Activated naive CD8-positive, alpha-beta T cell (primary cell): ENCODE data around the gene DNAJA3.
A peak's percentile ranks its signal among the peaks of the same experiment; 100 is the strongest.

Source experiments
- H3K27ac Mint-ChIP-seq: one replicate; pipeline ENCODE4 v1.8.0; 2021; ENCODE audit warnings: mixed read lengths
- H3K27me3 Mint-ChIP-seq: one replicate; pipeline ENCODE4 v1.8.0; 2021; ENCODE audit warnings: mixed read lengths
- H3K36me3 Mint-ChIP-seq: one replicate; pipeline ENCODE4 v1.8.0; 2021; ENCODE audit warnings: mixed read lengths
- H3K4me1 Mint-ChIP-seq: one replicate; pipeline ENCODE4 v1.8.0; 2021; ENCODE audit warnings: low read depth, mixed read lengths
- H3K4me3 Mint-ChIP-seq: one replicate; pipeline ENCODE4 v1.8.0; 2021; ENCODE audit warnings: mild to moderate bottlenecking, mixed read lengths
- H3K9me3 Mint-ChIP-seq: one replicate; pipeline ENCODE4 v1.8.0; 2021; ENCODE audit warnings: low read depth, mixed read lengths

The DNAJA3 gene

DNA sequence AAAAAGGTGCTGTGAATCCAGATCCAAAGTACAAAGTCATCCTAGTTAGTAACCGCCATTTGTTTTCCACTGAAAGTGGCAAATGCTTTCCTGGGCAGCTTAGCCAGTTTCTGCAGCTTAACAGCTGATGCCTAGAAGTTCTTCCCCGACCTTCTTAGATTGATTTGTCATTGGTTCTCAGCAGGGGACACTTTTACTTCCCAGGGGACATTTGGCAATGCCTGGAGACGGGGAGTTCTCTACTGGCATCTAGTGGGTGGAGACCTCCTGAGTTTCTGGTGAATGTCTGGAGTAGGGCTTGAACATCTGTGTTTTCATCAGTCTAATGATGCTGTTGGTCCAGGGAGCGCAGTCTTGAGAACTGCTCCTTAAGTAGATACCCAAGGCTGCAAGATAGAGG lies 7.6 kb downstream of the DNAJA3 start:
- H3K4me1 Mint-ChIP-seq = peaks cover 14% of the 10 kb centered on the region

DNA sequence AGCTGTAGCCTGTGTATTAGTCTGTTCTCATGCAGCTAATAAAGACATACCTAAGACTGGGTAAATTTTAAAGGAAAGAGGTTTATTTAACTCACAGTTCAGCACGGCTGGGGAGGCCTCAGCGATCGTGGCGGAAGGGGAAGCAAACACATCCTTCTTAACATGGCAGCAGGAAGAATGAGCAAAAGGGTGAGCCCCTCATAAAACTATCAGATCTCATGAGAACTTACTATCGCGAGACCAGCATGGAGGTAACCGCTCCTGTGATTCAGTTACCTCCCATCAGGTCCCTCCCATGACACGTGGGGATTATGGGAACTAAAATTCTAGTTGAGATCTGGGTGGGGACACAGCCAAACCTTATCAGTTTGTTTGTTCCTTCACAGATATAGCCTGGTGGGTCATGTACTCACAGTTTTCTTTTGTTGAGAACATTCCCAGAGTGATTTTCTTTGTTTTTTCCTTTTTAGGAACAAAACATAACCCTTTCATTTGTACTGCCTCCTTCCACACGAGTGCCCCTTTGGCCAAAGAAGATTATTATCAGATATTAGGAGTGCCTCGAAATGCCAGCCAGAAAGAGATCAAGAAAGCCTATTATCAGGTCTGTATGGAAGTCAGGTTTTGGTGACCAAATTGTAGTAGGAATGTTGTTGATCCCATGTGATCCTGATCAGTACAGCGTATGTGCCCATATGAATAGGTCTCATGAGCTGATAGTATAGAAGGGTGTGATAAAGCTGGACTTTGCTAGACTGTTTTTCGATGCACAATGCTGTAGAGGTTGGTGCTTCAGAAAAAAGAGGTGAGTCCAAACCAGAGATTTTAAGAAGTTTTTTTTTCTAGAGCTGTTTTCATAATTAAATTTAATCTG lies 8.5 kb downstream of the DNAJA3 start:
- Mint-ChIP-seq H3K36me3 (peaks cover 6% of the 10 kb centered on the region), H3K9me3 (no peaks in the 10 kb centered on the region), H3K4me1 (peaks cover 10% of the 10 kb centered on the region), H3K4me3 (no peak overlapping the region), H3K27ac (peak overlapping the region; percentile 41), H3K27me3 (no peaks in the 10 kb centered on the region)

More for the DNA sequence above, 7.6 kb downstream of the DNAJA3 start:
- H3K27me3 Mint-ChIP-seq = no peaks in the 10 kb centered on the region
- peaks cover 6% of the 10 kb centered on the region for H3K36me3 Mint-ChIP-seq
- no peaks in the 10 kb centered on the region for H3K9me3 Mint-ChIP-seq
- no peak overlapping the region for H3K4me3 Mint-ChIP-seq
- peak overlapping the region; percentile 84 for H3K27ac Mint-ChIP-seq

DNA sequence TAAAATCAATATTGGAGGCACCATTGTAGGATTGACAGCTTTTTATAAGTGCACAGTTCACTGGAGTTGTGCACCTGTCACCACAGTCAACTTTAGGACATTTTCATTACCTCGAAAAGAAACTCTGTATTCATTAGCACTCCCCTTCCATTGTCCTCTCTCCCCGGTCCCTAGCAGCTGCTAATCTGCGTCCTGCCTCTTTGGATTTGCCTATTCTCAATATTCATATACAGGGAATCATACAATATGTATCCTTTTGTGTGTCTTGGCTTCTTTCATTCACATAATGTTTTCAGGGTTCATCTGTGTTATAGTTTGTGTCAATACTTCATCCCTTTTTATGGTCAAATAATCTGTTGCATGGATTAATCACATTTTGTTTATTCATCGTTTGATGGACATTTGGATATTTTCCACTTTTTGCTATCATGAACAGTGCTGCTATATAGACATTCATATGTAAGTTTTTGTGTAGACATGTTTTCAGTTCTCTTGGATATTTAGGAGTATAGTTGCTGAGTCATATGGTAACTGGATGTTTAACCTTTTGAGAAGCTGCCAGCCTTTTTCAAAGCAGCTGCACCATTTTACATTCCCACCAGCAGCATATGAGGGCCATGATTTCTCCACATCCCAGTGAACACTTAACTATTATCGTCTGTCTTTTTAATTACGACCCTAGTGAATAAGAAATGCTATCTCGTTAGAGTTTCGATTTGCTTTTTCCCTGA lies 9.8 kb downstream of the DNAJA3 start:
- Mint-ChIP-seq H3K4me3 (no peak overlapping the region), H3K36me3 (peaks cover 6% of the 10 kb centered on the region), H3K27ac (peak overlapping the region; percentile 58), H3K9me3 (no peaks in the 10 kb centered on the region), H3K4me1 (peaks cover 13% of the 10 kb centered on the region), H3K27me3 (no peaks in the 10 kb centered on the region)

DNA sequence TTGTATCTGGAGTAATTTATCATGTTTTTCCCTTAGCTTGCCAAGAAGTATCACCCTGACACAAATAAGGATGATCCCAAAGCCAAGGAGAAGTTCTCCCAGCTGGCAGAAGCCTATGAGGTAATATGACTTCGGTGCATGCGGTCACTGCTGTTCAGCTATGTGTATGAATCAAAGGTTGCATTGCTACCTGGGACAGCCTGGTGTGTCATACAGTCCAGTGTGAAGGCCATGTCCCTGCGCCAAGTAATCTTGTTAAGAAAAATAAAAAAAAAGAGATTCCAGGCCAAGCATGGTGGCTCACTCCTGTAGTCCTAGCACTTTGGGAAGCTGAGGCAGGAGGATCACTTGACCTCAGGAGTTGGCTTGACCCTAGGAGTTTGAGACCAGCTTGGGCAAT lies 11.7 kb downstream of the DNAJA3 start:
- Mint-ChIP-seq H3K4me3 (no peak overlapping the region), H3K27me3 (no peaks in the 10 kb centered on the region), H3K27ac (no peak overlapping the region), H3K36me3 (peaks cover 9% of the 10 kb centered on the region), H3K9me3 (no peaks in the 10 kb centered on the region), H3K4me1 (peaks cover 13% of the 10 kb centered on the region)

DNA sequence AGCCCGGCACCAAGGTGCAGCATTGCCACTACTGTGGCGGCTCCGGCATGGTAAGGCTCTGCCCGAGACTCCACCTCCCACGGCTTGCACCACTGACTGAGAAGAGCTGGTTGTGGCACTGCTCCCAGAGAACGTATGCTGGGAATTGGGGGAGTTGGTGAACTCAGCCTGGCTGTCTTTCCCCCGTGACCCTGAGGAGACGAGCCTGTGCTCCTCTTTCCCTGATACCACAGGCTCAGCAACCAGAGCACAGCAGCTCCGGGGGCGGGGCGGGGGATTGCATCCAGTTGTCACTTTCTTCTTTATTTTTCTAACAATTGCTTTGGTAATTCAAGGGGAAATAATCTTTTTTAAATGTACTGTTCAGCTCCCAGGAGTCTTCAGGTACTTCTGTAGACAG lies 16.7 kb downstream of the DNAJA3 start:
- no peaks in the 10 kb centered on the region for H3K9me3 Mint-ChIP-seq
- no peak overlapping the region for H3K4me3 Mint-ChIP-seq
- H3K36me3 Mint-ChIP-seq = peaks cover 6% of the 10 kb centered on the region
- peaks cover 5% of the 10 kb centered on the region for H3K4me1 Mint-ChIP-seq
- no peaks in the 10 kb centered on the region for H3K27me3 Mint-ChIP-seq
- no peak overlapping the region for H3K27ac Mint-ChIP-seq

DNA sequence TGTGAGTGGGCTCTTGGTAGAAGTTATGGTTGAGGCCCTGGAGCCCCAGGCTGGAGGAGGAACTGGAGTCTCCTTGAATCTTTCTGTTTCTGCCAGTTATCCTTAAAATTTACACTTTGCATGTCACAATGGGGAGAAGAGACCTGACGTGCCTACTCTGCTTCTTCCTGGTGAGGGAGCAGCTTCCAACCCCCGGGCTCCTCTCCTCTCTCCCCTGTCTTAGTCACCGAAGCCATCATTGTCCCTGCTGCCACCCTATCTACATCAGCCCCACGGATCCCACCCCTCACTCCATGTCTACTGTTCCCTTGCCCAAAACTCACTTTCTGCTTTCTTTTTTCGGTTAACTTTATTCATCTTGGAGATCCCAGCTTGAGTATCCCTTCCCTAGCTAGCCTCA lies 17.6 kb downstream of the DNAJA3 start:
- H3K27ac Mint-ChIP-seq = no peak overlapping the region

DNA sequence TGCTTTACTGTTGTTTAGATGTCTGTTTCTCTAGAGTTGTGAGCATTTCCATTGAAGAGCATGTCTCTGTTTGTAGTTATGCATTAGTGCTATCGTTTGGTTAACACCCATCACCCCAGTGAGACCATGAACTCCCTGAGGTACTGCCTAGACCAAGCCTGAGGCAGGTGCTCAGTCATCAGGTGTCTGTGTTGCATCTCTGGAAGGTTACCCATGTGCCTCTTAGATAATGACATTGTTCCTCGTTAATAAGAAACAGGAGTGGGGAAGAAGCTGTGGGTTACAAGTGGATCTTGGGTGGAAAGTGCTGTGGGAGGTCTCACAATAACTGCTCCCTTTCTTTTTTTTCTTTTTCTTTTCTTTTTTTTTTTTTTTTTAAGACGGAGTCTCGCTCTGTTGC lies 18.3 kb downstream of the DNAJA3 start:
- H3K36me3 Mint-ChIP-seq = peaks cover 6% of the 10 kb centered on the region
- no peak overlapping the region for H3K27ac Mint-ChIP-seq
- no peaks in the 10 kb centered on the region for H3K27me3 Mint-ChIP-seq
- no peaks in the 10 kb centered on the region for H3K9me3 Mint-ChIP-seq
- peaks cover 5% of the 10 kb centered on the region for H3K4me1 Mint-ChIP-seq
- no peak overlapping the region for H3K4me3 Mint-ChIP-seq

More for the DNA sequence above, 17.6 kb downstream of the DNAJA3 start:
- H3K36me3 Mint-ChIP-seq = peaks cover 6% of the 10 kb centered on the region
- no peaks in the 10 kb centered on the region for H3K27me3 Mint-ChIP-seq
- no peak overlapping the region for H3K4me3 Mint-ChIP-seq
- peaks cover 5% of the 10 kb centered on the region for H3K4me1 Mint-ChIP-seq
- H3K9me3 Mint-ChIP-seq = no peaks in the 10 kb centered on the region

DNA sequence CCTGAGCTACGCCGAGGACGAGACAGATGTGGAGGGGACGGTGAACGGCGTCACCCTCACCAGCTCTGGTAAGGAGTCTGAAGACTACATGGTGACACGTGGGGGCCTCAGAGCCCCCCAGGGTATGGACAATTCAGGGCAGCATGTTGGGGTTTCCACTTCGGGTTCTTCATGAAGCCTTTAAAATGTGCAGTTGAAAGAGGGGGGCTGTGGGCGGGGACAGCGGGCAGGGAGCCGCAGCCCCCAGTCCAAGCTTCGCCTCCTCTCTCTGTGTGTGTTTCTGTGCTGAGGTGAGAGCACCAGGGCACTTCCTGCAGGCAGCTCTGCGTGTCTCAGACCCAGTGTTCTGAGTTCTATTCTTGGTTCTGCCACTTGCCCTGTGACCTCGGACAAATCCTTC lies 24.8 kb downstream of the DNAJA3 start:
- no peaks in the 10 kb centered on the region for H3K4me1 Mint-ChIP-seq
- no peak overlapping the region for H3K4me3 Mint-ChIP-seq
- no peak overlapping the region for H3K27ac Mint-ChIP-seq
- H3K36me3 Mint-ChIP-seq = no peaks in the 10 kb centered on the region
- no peaks in the 10 kb centered on the region for H3K9me3 Mint-ChIP-seq
- no peaks in the 10 kb centered on the region for H3K27me3 Mint-ChIP-seq

DNA sequence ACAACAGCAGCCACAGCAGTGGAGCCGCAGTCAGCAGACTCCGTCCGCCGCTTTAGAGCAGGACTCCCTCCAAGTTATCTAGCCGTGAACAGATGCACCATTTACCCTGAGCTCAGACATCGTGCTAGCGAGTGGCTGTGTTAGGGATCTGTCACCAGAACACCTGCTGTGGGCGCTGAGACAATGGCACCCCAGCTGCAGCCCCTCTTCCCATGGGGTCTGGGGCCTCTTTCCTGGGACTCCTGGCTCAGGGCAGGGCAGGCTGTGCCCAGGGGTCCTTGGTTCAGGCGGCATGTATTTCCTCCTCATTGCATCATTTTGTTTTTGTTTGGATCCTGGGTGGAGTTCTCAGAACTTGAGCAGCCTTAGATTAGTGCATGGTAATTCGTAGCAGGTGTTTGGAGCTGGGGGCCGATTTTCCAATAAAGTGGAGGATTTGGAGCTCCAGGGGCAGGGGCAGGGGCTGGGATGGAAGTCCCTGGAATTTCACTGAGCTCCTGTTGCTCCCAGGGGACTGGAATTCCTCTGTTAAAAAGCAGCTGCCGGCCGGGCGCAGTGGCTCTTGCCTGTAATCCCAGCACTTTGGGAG lies 25.4 kb downstream of the DNAJA3 start:
- Mint-ChIP-seq H3K36me3 (no peaks in the 10 kb centered on the region), H3K4me1 (no peaks in the 10 kb centered on the region), H3K9me3 (no peaks in the 10 kb centered on the region), H3K27ac (no peak overlapping the region), H3K27me3 (no peaks in the 10 kb centered on the region), H3K4me3 (no peak overlapping the region)

DNA sequence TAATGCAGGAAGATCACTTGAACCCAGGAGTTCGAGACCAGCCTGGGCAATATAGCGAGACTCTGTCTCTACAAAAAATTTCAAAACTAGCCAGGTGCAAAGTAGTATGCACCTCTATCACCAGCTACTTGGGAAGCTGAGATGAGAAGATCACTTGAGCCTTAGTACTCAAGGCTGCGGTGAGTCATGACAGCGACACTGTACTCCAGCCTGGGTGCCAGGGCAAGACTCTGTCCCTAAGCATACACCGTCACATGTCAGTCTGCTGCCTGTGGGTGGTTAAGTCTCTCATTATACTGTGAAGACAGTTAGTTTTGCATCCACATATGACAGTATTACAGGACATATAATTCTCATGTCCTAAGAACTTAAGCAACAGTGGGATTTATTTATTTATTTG lies 27.0 kb downstream of the DNAJA3 start:
- no peak overlapping the region for H3K4me3 Mint-ChIP-seq
- H3K36me3 Mint-ChIP-seq = peaks cover 4% of the 10 kb centered on the region
- no peak overlapping the region for H3K27ac Mint-ChIP-seq
- H3K9me3 Mint-ChIP-seq = no peaks in the 10 kb centered on the region
- H3K27me3 Mint-ChIP-seq = no peaks in the 10 kb centered on the region
- H3K4me1 Mint-ChIP-seq = peaks cover 2% of the 10 kb centered on the region

DNA sequence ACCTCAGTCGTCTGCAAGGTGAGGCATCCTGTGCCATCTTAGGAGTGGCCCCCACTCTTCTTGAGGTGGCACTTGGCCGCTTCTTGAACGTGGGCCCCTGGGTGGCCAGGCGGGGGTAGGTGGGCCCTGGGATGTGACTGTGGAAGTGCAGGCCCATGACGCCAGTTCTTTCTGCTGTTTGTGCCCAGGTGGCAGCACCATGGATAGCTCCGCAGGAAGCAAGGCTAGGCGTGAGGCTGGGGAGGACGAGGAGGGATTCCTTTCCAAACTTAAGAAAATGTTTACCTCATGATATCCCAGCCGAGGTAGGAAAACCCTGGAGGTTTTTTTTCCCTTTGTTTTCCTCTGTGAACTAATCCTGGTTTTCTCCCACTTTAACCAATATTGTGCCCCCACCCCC lies 29.0 kb downstream of the DNAJA3 start:
- H3K27ac Mint-ChIP-seq = no peak overlapping the region
- no peaks in the 10 kb centered on the region for H3K27me3 Mint-ChIP-seq
- H3K9me3 Mint-ChIP-seq = no peaks in the 10 kb centered on the region
- no peak overlapping the region for H3K4me3 Mint-ChIP-seq
- peaks cover 4% of the 10 kb centered on the region for H3K36me3 Mint-ChIP-seq
- peaks cover 10% of the 10 kb centered on the region for H3K4me1 Mint-ChIP-seq

DNA sequence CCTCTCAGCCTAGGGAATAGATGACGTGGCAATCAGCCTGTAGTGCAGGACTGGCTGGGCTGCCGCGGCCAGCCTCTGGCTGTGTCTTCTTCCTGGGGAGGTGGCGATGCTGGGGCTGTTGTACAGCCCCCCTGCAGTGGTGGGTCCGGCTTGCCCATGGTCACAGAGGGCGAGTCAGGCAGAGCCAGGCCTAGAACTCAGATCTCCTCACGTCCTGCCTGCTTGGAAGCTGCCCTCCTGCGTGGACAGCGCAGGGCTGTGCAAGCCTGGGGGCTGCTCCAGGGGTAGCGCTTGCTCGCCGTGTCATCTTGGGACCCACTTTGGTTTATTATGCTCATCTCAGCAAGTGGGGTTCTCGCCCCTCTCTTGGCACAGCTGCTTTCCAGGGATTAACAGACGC lies 29.4 kb downstream of the DNAJA3 start:
- H3K4me1 Mint-ChIP-seq = peaks cover 10% of the 10 kb centered on the region
- peaks cover 4% of the 10 kb centered on the region for H3K36me3 Mint-ChIP-seq
- no peak overlapping the region for H3K4me3 Mint-ChIP-seq

DNA sequence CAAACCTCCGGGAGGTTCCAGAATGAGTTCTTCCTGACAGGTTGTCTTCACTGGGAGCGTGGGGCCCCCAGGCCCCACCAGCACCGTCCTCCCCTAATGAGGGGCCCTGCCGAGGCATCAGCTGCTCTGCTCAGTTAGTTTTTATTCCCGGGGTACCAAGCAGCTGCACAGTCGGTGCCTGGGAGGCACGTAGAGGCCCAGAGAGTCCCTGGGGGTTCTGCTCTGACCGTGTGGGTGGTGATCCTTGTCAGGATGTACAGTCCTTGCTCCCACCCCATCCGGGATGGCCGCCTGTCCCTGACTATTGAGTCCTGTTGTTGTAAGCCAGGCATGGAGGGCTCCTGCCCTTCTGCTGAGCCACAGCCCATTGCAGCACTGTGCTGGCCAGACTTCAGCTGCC lies 30.3 kb downstream of the DNAJA3 start:
- Mint-ChIP-seq H3K27ac (no peak overlapping the region), H3K4me3 (no peak overlapping the region), H3K4me1 (peaks cover 10% of the 10 kb centered on the region), H3K27me3 (no peaks in the 10 kb centered on the region), H3K36me3 (peaks cover 4% of the 10 kb centered on the region), H3K9me3 (no peaks in the 10 kb centered on the region)

More for the DNA sequence above, 29.4 kb downstream of the DNAJA3 start:
- Mint-ChIP-seq H3K9me3 (no peaks in the 10 kb centered on the region), H3K27me3 (no peaks in the 10 kb centered on the region), H3K27ac (no peak overlapping the region)

DNA sequence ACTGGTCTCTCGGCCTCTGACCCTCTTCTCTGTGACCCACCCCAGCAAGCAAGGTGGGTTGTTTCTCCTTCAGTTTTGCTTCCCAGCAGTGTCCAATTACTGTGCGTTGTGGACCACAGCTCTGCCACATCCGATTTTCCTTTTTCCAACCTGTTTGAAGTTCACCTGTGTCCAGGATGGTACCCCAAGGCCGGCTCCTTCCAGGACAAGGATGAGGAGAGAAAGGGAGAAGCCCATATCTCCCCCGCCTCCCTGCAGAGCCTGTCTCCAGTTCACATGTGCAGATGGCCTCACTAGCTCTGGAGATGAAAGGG lies 35.2 kb downstream of the DNAJA3 start:
- no peaks in the 10 kb centered on the region for H3K9me3 Mint-ChIP-seq
- no peaks in the 10 kb centered on the region for H3K27me3 Mint-ChIP-seq
- no peak overlapping the region for H3K4me3 Mint-ChIP-seq
- H3K36me3 Mint-ChIP-seq = peaks cover 4% of the 10 kb centered on the region
- H3K4me1 Mint-ChIP-seq = peaks cover 12% of the 10 kb centered on the region
- H3K27ac Mint-ChIP-seq = no peak overlapping the region
